Muscle layer of duodenum (tissue), 2 donors: ENCODE measurements around the gene PCDHB5.
"Not testable (repeated sequence)": the region's sequence is repeated elsewhere in the genome, so short reads cannot be mapped to it uniquely, and the experiment has no call there.

Source experiments
- H3K27ac ChIP-seq: one replicate; pipeline ENCODE4 v1.7.0; 2013; ENCODE audit warnings: mild to moderate bottlenecking, low read length
- H3K27me3 ChIP-seq: one replicate; pipeline ENCODE4 v1.7.0; 2013; ENCODE audit warnings: low read depth, mild to moderate bottlenecking, control low read depth, low read length
- H3K36me3 ChIP-seq, 2 donors: one replicate each; pipeline ENCODE4 v1.7.0; 2013; ENCODE audit warnings: low read length in 2 of 2, control low read depth in 1 of 2, mild to moderate bottlenecking in 1 of 2; ENCODE audit not compliant: insufficient read depth in 2 of 2, control insufficient read depth in 1 of 2
- H3K4me1 ChIP-seq, 2 donors: one replicate each; pipeline ENCODE4 v1.7.0; 2013; ENCODE audit warnings: low read length in 2 of 2, mild to moderate bottlenecking in 2 of 2, control low read depth in 1 of 2, moderate library complexity in 1 of 2; ENCODE audit not compliant: insufficient read depth in 2 of 2, control insufficient read depth in 1 of 2
- H3K4me3 ChIP-seq, 2 donors: one replicate each; pipeline ENCODE4 v1.7.0; 2013; ENCODE audit warnings: low read length in 2 of 2, low read depth in 1 of 2, mild to moderate bottlenecking in 1 of 2
- H3K9me3 ChIP-seq, 2 donors: one replicate each; pipeline ENCODE4 v1.7.0; 2013; ENCODE audit warnings: low read length in 2 of 2, control low read depth in 1 of 2, mild to moderate bottlenecking in 1 of 2; ENCODE audit not compliant: control insufficient read depth in 1 of 2
- donor health status: healthy.

Gene PCDHB5

DNA sequence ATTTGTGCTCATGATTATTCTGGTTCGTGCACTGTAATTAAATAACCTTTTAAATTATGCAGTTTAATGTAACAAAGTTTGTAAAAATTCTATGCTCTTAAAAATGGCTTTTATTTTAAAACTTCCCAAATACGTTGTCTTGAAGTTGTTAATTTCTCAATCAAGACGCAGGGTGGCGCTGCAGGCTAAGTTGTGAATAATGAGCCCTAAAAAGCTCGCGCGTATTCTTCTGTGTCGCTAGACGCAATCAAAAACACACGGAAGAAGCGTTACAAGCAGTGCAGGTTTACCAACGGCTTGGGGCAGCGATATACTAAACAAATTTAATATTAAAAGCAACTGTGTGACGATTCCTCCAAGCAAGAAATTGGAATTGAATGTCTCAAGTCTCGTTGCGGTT, 13.4 kb upstream of the PCDHB5 start, which contains the start of gene PCDHB4:
PCDHB4 (plus strand) TSS at position 256 of the 400 bp plus-strand sequence. CDS start 181 bp downstream, outside the sequence.
- H3K9me3 ChIP-seq, result peaks cover 14 to 34% of the 10 kb centered on the region in 2 donors

DNA sequence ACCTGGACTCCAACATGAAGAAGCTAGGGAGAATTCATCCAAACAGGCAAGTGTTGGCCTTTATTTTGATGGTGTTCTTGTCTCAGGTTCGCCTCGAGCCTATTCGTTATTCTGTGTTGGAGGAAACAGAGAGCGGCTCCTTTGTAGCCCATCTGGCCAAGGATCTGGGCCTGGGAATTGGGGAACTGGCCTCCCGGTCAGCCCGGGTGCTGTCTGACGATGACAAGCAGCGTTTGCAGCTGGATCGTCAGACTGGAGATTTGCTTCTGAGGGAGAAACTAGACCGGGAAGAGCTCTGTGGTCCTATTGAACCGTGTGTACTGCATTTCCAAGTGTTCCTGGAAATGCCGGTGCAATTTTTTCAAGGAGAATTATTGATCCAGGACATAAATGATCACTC, 13.0 kb upstream of the PCDHB5 start:
- Histone ChIP-seq H3K4me1 (no peaks in the 10 kb centered on the region), H3K4me3 (peak overlapping the region; percentile 12 to 47), H3K9me3 (peaks cover 12 to 30% of the 10 kb centered on the region in 2 donors), H3K27me3 (no peaks in the 10 kb centered on the region), H3K36me3 (no peaks in the 10 kb centered on the region), H3K27ac (no peak overlapping the region)

More for the DNA sequence above, 13.4 kb upstream of the PCDHB5 start, which contains the start of gene PCDHB4:
- H3K27me3 ChIP-seq, result no peaks in the 10 kb centered on the region
- no peaks in the 10 kb centered on the region for H3K36me3 ChIP-seq
- H3K4me3 ChIP-seq, result peak within 1 kb of the TSS; percentile 12 to 47
- no peak within 1 kb of the TSS for H3K27ac ChIP-seq
- no peaks in the 10 kb centered on the region for H3K4me1 ChIP-seq

DNA sequence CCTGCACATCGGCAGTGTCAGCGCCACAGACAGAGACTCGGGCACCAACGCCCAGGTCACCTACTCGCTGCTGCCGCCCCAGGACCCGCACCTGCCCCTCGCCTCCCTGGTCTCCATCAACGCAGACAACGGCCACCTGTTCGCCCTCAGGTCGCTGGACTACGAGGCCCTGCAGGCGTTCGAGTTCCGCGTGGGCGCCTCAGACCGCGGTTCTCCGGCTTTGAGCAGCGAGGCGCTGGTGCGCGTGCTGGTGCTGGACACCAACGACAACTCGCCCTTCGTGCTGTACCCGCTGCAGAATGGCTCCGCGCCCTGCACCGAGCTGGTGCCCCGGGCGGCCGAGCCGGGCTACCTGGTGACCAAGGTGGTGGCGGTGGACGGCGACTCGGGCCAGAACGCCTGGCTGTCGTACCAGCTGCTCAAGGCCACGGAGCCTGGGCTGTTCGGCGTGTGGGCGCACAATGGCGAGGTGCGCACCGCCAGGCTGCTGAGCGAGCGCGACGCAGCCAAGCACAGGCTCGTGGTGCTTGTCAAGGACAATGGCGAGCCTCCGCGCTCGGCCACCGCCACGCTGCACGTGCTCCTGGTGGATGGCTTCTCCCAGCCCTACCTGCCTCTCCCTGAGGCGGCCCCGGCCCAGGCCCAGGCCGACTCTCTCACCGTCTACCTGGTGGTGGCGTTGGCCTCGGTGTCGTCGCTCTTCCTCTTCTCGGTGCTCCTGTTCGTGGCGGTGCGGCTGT, 11.4 kb upstream of the PCDHB5 start:
- H3K27me3 ChIP-seq, H3K27ac ChIP-seq, H3K36me3 ChIP-seq, H3K4me1 ChIP-seq: not testable (repeated sequence)
- peaks cover 12 to 29% of the 10 kb centered on the region in 2 donors for H3K9me3 ChIP-seq
- peak overlapping the region in 1 of 2 donors; percentile 32 for H3K4me3 ChIP-seq

DNA sequence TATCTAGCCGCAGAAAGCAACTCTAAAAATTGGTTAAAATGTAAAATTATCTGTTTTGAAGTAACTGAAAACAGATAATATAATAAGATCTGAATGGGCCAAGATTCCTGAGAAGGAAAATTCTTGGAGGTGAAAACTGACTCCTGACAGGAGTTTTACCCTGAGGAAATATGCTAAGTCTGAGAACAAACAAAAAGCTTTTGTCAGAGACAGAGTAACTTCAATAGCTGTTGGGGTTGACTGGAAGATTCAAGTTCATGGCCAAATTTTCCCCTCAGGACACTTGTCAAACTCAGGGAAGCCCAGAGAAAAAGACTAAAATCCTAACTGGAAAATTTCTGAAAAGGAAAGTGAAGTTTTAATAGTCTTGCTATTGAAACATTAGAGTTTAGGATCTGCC, 7.7 kb upstream of the PCDHB5 start:
- Histone ChIP-seq H3K36me3 (no peaks in the 10 kb centered on the region), H3K27me3 (no peaks in the 10 kb centered on the region), H3K9me3 (peaks cover 7 to 20% of the 10 kb centered on the region in 2 donors)

DNA sequence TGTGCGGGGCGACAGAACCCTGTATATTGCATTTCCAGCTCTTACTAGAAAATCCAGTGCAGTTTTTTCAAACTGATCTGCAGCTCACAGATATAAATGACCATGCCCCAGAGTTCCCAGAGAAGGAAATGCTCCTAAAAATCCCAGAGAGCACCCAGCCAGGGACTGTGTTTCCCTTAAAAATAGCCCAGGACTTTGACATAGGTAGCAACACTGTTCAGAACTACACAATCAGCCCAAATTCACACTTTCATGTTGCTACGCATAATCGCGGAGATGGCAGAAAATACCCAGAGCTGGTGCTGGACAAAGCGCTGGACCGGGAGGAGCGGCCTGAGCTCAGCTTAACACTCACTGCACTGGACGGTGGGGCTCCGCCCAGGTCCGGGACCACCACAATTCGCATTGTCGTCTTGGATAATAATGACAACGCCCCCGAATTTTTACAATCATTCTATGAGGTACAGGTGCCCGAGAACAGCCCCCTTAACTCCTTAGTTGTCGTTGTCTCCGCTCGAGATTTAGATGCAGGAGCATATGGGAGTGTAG, 786 bp downstream of the PCDHB5 start:
- Histone ChIP-seq H3K9me3 (peaks cover 24 to 61% of the 10 kb centered on the region in 2 donors), H3K4me1 (no peaks in the 10 kb centered on the region), H3K4me3 (peak overlapping the region; percentile 42 to 69), H3K36me3 (no peaks in the 10 kb centered on the region), H3K27me3 (no peaks in the 10 kb centered on the region), H3K27ac (no peak overlapping the region)

More for the DNA sequence above, 7.7 kb upstream of the PCDHB5 start:
- H3K4me3 ChIP-seq, result no peak overlapping the region
- H3K27ac ChIP-seq, result no peak overlapping the region
- H3K4me1 ChIP-seq, result no peaks in the 10 kb centered on the region

DNA sequence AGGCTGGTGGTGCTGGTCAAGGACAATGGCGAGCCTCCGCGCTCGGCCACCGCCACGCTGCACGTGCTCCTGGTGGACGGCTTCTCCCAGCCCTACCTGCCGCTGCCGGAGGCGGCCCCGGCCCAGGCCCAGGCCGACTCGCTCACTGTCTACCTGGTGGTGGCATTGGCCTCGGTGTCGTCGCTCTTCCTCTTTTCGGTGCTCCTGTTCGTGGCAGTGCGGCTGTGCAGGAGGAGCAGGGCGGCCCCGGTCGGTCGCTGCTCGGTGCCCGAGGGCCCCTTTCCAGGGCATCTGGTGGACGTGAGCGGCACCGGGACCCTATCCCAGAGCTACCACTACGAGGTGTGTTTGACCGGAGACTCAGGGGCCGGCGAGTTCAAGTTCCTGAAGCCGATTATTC, 2.3 kb downstream of the PCDHB5 start:
- peaks cover 22 to 61% of the 10 kb centered on the region in 2 donors for H3K9me3 ChIP-seq
- not testable (repeated sequence) for H3K4me1 ChIP-seq, H3K27me3 ChIP-seq, H3K27ac ChIP-seq, H3K36me3 ChIP-seq
- peak overlapping the region in 1 of 2 donors; percentile 69 for H3K4me3 ChIP-seq

DNA sequence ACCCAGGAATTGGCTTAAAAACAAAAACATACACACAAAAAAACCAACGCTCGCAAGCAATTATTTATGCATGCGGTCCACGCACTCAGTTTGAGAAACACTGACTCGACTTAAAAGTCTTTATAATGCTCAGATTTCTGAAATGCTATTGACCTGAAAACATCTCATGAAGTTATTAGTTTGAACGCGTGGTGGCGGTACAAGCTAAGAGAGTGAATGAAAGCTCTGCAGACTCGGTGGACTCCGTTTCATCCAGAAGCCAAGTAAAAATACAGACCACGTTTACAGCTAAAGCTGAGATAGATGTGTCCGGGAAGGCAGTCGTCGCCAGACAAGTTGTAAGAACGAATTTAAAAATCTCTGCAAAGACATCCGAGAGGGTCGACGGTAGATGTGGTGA, 14.8 kb downstream of the PCDHB5 start, which contains the start of gene PCDHB6:
PCDHB6 (plus strand) TSS at position 246 of the 400 bp plus-strand sequence. CDS start 201 bp downstream, outside the sequence.
- Histone ChIP-seq H3K36me3 (no peaks in the 10 kb centered on the region), H3K27me3 (no peaks in the 10 kb centered on the region), H3K27ac (no peak within 1 kb of the TSS), H3K4me3 (peak within 1 kb of the TSS; percentile 41 to 50), H3K9me3 (peaks cover 16 to 61% of the 10 kb centered on the region in 2 donors), H3K4me1 (no peaks in the 10 kb centered on the region)

DNA sequence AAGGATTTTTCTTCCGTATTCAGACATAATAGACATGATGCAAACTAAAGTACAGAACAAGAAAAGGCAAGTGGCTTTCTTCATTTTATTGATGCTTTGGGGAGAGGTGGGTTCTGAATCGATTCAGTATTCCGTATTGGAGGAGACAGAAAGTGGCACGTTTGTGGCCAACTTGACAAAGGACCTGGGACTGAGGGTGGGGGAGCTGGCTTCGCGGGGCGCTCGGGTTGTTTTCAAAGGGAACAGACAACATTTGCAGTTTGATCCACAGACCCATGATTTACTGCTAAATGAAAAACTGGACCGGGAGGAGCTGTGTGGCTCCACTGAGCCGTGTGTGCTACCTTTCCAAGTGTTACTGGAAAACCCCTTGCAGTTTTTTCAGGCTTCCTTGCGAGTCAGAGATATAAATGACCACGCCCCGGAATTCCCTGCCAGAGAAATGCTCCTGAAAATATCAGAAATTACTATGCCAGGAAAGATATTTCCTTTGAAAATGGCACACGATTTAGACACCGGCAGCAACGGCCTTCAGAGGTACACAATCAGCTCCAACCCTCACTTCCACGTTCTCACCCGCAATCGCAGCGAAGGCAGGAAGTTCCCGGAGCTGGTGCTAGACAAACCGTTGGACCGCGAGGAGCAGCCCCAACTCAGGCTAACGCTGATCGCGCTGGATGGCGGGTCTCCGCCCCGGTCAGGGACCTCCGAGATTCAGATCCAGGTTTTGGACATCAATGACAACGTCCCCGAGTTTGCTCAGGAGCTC, 15.4 kb downstream of the PCDHB5 start:
- Histone ChIP-seq H3K4me1 (no peaks in the 10 kb centered on the region), H3K9me3 (peaks cover 16 to 66% of the 10 kb centered on the region in 2 donors), H3K4me3 (peak overlapping the region; percentile 41 to 50), H3K27me3 (no peaks in the 10 kb centered on the region), H3K27ac (no peak overlapping the region), H3K36me3 (no peaks in the 10 kb centered on the region)

DNA sequence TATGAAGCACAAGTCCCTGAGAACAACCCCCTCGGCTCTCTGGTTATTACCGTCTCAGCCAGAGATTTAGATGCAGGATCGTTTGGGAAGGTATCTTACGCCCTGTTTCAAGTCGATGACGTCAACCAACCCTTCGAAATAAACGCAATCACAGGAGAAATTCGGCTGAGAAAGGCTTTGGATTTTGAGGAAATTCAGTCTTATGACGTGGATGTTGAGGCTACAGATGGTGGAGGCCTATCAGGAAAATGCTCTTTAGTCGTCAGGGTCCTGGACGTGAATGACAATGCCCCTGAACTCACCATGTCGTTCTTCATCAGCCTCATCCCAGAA, 16.0 kb downstream of the PCDHB5 start:
- Histone ChIP-seq H3K9me3 (peaks cover 16 to 70% of the 10 kb centered on the region in 2 donors), H3K36me3 (no peaks in the 10 kb centered on the region), H3K4me3 (peak overlapping the region; percentile 8 to 50), H3K4me1 (no peaks in the 10 kb centered on the region), H3K27me3 (no peaks in the 10 kb centered on the region), H3K27ac (no peak overlapping the region)

DNA sequence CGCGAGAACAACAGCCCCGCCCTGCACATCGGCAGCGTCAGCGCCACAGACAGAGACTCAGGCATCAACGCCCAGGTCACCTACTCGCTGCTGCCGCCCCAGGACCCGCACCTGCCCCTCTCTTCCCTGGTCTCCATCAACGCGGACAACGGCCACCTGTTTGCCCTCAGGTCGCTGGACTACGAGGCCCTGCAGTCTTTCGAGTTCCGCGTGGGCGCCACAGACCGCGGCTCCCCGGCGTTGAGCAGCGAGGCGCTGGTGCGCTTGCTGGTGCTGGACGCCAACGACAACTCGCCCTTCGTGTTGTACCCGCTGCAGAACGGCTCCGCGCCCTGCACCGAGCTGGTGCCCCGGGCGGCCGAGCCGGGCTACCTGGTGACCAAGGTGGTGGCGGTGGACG, 16.6 kb downstream of the PCDHB5 start:
- H3K27me3 ChIP-seq, H3K36me3 ChIP-seq, H3K4me1 ChIP-seq, H3K27ac ChIP-seq: not testable (repeated sequence)
- Histone ChIP-seq H3K9me3 (peaks cover 20 to 71% of the 10 kb centered on the region in 2 donors), H3K4me3 (peak overlapping the region in 1 of 2 donors; percentile 36)

DNA sequence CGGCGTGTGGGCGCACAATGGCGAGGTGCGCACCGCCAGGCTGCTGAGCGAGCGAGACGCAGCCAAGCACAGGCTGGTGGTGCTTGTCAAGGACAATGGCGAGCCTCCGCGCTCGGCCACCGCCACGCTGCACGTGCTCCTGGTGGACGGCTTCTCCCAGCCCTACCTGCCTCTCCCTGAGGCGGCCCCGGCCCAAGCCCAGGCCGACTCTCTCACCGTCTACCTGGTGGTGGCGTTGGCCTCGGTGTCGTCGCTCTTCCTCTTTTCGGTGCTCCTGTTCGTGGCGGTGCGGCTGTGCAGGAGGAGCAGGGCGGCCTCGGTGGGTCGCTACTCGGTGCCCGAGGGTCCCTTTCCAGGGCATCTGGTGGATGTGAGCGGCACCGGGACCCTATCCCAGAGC, 17.1 kb downstream of the PCDHB5 start:
- H3K36me3 ChIP-seq, H3K4me1 ChIP-seq, H3K27me3 ChIP-seq, H3K27ac ChIP-seq: not testable (repeated sequence)
- peaks cover 23 to 75% of the 10 kb centered on the region in 2 donors for H3K9me3 ChIP-seq
- H3K4me3 ChIP-seq, result peak overlapping the region in 1 of 2 donors; percentile 36
